ENCODE data around the gene RASA3. TPM values are rescaled to one million over a fixed set of nuclear protein-coding genes. Genes with fewer than 3 reads are reported as not detected.

RASA3 gene
- total RNA-seq, 3 donors from 2014 or later (not counting 1 experiment from before 2014, with no cell fraction given) = 252 to 277 (median 274) TPM

- Mint-ChIP-seq H3K4me3 (no peak overlapping the region), H3K27ac (no peak overlapping the region), H3K36me3 (no peaks in the 10 kb centered on the region), H3K9me3 (no peaks in the 10 kb centered on the region), H3K4me1 (no peaks in the 10 kb centered on the region), H3K27me3 (ENCODE audit: low read depth in 2 of 2) (no peaks in the 10 kb centered on the region)
- intact Hi-C loops (cut with micrococcal nuclease) = no loop called here
- DNase-seq = no peak
- no peak for TF ChIP-seq CTCF (IDR thresholded peaks at IDR 0.05)
- ATAC-seq = no peak
- no peak overlapping the region for H3K27ac ChIP-seq (ENCODE audit: low read length)
- H3K36me3 ChIP-seq (ENCODE audit: control insufficient read depth, insufficient read depth, low read length) = peaks cover 45% of the 10 kb centered on the region
- no peaks in the 10 kb centered on the region for H3K9me3 ChIP-seq (ENCODE audit: control insufficient read depth, insufficient read depth, low read length)
- H3K27me3 ChIP-seq (ENCODE audit: control insufficient read depth, insufficient read depth, low read length) = no peaks in the 10 kb centered on the region
- no peaks in the 10 kb centered on the region for H3K4me1 ChIP-seq (ENCODE audit: control insufficient read depth, insufficient read depth, low read length)
- WGBS (ENCODE audit: insufficient coverage) = 94% methylated on average over 36 of the region's 36 CpGs
- no peak overlapping the region for H3K4me3 ChIP-seq (ENCODE audit: low read length)
Observed at GRCh38 chr13:113971471-113972231, 160.8 kb downstream of the RASA3 start.

GRCh38 chr13:113970810-113971470 lies 161.5 kb downstream of the RASA3 start:
- Mint-ChIP-seq H3K4me1 (no peaks in the 10 kb centered on the region), H3K9me3 (no peaks in the 10 kb centered on the region), H3K27ac (no peak overlapping the region), H3K27me3 (ENCODE audit: low read depth in 2 of 2) (no peaks in the 10 kb centered on the region), H3K36me3 (no peaks in the 10 kb centered on the region), H3K4me3 (no peak overlapping the region)
- DNase-seq (no peak), ATAC-seq (no peak)
- Histone ChIP-seq H3K27me3 (ENCODE audit: control insufficient read depth, insufficient read depth, low read length) (no peaks in the 10 kb centered on the region), H3K27ac (ENCODE audit: low read length) (no peak overlapping the region), H3K4me3 (ENCODE audit: low read length) (no peak overlapping the region), H3K36me3 (ENCODE audit: control insufficient read depth, insufficient read depth, low read length) (peaks cover 43% of the 10 kb centered on the region), H3K9me3 (ENCODE audit: control insufficient read depth, insufficient read depth, low read length) (no peaks in the 10 kb centered on the region), H3K4me1 (ENCODE audit: control insufficient read depth, insufficient read depth, low read length) (no peaks in the 10 kb centered on the region)
- WGBS (ENCODE audit: insufficient coverage) = 90% methylated on average over 19 of the region's 19 CpGs
- intact Hi-C loops (cut with micrococcal nuclease) = no loop called here
- TF ChIP-seq CTCF (IDR thresholded peaks at IDR 0.05) = no peak

- intact Hi-C loops (cut with micrococcal nuclease) = no loop called here
- no peaks in the 10 kb centered on the region for H3K27me3 ChIP-seq (ENCODE audit: control insufficient read depth, insufficient read depth, low read length)
- no peak for DNase-seq
- H3K36me3 Mint-ChIP-seq = no peaks in the 10 kb centered on the region
- H3K9me3 ChIP-seq (ENCODE audit: control insufficient read depth, insufficient read depth, low read length) = no peaks in the 10 kb centered on the region
- no peak overlapping the region for H3K4me3 ChIP-seq (ENCODE audit: low read length)
- H3K4me3 Mint-ChIP-seq = no peak overlapping the region
- H3K36me3 ChIP-seq (ENCODE audit: control insufficient read depth, insufficient read depth, low read length) = peaks cover 36% of the 10 kb centered on the region
- H3K4me1 Mint-ChIP-seq = no peaks in the 10 kb centered on the region
- TF ChIP-seq CTCF (IDR thresholded peaks at IDR 0.05) = no peak
- no peak for ATAC-seq
- H3K4me1 ChIP-seq (ENCODE audit: control insufficient read depth, insufficient read depth, low read length) = no peaks in the 10 kb centered on the region
- H3K27ac Mint-ChIP-seq = no peak overlapping the region
- no peaks in the 10 kb centered on the region for H3K27me3 Mint-ChIP-seq (ENCODE audit: low read depth in 2 of 2)
- WGBS (ENCODE audit: insufficient coverage) = 98% methylated on average over 20 of the region's 20 CpGs
- no peak overlapping the region for H3K27ac ChIP-seq (ENCODE audit: low read length)
- H3K9me3 Mint-ChIP-seq = no peaks in the 10 kb centered on the region
Observed at GRCh38 chr13:113969973-113970611, 162.3 kb downstream of the RASA3 start.

All from natural killer cell (primary cell).